NCI-H2196 treated with DMSO at 0.1 percent for 48 hours (cell line): Measurements from ENCODE around the gene NPIPA1.
"Not testable (repeated sequence)": the region's sequence is repeated elsewhere in the genome, so short reads cannot be mapped to it uniquely, and the experiment has no call there.

Source experiments
- DNase-seq: peaks from one replicate; lab custom pipeline; 2025; ENCODE audit not compliant: unreplicated experiment; lab: John Stamatoyannopoulos, UW

NPIPA1 gene

DNA sequence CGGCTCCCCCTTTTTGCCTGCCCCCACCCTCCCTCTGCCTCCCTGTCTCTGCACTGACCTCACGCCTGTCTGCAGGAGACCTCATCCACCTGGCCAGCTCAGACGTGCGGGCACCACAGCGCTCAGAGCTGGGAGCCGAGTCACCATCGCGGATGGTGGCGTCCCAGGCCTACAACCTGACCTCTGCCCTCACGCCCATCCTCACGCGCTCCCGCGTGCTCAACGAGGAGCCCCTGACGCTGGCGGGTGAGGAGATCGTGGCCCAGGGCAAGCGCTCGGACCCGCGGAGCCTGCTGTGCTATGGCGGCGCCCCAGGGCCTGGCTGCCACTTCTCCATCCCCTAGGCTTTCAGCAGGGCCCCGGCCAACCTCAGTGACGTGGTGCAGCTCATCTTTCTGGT is 8.1 kb upstream of the NPIPA1 start:
- not testable (repeated sequence) for DNase-seq

DNA sequence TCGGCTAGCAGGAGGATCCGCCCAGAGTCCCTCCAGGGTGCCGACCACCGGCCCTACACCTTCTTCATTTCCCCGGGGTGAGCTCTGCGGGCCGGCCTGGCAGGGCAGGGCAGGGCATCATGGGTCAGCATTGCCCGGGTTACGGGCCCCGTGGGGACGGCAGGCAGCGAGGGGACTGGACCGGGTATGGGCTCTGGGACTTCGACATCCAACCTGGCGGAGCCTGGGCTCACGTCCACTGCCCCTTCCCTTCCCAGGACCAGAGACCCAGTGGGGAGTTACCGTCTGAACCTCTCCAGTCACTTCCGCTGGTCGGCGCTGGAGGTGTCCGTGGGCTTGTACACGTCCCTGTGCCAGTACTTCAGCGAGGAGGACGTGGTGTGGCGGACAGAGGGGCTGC is 7.0 kb upstream of the NPIPA1 start:
- not testable (repeated sequence) for DNase-seq

DNA sequence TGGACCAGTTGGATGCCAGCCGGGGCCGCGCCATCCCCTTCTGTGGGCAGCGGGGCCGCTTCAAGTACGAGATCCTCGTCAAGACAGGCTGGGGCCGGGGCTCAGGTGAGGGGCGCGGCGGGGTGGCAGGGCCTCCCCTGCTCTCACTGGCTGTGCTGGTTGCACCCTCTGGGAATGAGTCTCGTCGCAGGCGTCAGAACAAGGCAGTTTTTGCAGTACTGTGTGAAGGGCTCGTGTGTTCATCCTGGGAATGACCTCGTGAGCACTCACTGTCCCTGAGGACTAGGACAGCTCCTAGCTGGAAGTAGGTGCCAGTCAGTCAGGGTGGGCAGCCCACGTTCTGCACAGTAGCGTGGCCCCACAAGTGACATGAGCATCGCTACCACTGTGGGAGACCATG is 6.3 kb upstream of the NPIPA1 start:
- not testable (repeated sequence) for DNase-seq

DNA sequence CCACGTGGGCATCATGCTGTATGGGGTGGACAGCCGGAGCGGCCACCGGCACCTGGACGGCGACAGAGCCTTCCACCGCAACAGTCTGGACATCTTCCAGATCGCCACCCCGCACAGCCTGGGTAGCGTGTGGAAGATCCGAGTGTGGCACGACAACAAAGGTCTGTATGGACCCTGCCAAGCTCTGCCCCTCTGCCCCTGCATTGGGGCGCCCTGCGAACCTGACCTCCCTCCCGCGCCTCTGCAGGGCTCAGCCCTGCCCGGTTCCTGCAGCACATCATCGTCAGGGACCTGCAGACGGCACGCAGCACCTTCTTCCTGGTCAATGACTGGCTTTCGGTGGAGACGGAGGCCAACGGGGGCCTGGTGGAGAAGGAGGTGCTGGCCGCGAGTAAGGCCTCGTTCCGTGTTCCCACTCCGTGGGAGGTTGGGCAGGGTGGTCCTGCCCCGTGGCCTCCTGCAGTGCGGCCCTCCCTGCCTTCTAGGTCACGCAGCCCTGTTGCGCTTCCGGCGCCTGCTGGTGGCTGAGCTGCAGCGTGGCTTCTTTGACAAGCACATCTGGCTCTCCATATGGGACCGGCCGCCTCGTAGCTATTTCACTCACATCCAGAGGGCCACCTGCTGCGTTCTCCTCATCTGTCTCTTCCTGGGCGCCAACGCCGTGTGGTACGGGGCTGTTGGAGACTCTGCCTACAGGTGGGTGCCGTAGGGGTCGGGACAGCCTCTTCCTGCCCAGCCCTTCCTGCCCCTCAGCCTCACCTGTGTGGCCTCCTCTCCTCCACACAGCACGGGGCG is 4.5 kb upstream of the NPIPA1 start:
- DNase-seq = not testable (repeated sequence)

DNA sequence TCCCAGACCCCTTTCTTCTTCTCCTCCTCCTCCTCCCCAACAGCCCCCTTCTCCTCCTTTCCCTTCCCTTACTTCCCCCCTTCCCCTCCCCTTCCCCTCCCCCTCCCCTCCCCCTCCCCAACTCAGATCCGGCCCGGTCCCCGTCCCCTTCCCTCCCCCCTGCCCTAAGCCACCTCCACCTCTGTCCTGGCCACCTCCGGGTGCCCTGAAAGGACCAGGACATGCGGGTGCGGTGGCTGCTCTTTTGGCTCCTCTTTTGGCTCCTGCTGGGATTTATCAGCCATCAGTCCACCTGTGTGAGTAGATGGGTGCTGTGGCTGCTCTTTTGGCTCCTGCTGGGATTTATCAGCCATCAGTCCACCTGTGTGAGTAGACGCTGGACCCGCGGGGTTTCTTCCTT is 751 bp downstream of the NPIPA1 start:
- not testable (repeated sequence) for DNase-seq

DNA sequence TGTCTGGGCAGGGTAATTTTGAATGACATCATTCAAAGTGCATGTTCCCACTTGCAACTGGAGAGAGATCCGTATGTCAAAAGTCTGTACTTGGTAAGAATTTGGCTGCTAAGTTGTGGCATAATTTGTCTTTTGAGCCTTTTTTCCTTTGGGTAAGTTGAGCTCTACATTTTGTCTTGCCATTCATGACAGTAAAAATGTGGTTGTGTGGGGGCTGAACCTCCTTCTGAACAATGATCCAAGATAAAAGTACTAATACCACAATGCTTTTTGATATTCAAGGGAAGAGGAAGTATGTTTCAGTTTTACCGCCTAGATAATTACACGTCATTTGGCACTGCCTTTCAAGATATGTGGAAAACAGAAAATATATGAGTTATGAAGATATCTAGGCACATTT is 5.4 kb downstream of the NPIPA1 start:
- DNase-seq = not testable (repeated sequence)

DNA sequence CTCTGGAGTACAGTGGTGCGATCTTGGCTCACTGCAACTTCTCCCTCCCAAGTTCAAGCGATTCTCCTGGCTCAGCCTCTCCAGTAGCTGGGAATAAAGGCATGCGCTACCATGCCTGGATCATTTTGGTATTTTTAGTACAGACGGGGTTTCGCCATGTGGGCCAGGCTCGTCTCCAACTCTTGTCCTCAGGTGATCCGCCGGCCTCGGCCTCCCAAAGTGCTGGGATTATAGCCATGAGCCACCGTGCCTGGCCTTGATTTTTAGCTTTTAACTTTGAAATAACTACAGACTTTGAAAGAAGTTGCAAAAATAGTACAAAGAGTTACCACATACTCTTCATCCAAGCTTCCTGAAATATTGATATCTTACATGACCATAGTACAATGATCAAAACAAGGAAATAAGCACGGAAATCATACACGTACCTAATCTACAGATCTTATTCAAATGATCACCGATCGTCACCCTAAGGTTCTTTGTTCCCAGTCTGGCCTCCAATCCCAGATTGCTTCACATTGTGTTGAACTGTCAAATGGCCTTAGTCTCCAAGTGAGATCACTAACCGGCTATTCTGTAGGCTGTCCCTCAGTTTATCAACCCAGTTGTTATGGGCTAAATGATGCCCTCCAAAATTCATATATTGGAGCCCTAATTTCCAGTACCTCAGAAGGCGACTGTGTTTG is 18.4 kb downstream of the NPIPA1 start:
- no peak for DNase-seq

DNA sequence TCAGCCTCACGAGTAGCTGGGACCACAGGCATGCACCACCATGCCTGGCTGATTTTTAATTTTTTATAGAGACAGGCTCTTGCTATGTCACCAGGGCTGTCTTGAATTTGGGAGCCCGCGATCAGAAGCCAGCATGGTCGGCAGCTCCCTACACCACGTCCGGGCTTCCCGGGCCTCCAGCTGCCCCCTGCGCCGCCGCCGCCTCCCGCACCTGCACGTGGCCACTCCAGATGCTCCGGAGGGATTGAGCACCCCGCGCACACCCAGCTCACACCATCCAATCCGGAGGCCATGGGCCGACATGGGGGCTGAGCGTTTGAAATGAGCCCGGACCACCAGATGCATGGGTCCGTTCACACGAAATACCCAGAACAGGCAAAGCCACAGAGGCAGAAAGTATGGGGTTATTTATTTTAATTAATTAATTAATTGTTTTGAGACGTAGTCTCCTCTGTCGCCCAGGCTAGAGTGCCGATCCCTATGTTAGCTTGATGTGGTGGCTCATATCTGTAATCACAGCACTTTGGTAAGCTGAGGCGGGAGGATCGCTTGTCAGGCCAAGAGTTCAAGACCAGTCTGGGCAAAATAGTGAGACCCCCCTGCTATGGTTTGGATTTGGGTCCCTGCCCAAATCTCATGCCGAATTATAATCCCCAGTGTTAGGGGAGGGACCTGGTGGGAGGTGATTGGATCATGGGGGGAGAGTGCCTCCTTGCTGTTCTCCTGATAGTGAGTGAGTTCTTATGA is 20.5 kb downstream of the NPIPA1 start:
- DNase-seq = no peak

DNA sequence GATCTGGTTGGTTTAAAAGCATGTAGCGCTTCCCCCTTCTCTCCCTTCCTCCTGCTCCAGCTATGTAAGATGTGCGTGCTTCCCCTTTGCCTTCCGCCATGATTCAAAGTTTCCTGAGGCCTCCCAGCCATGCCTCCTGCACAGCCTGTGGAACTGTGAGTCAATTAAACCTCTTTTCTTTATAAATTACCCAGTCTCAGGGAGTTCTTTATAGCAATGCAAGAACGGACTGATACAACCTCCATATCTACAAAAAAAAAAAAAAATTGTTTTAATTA is 21.0 kb downstream of the NPIPA1 start:
- no peak for DNase-seq

DNA sequence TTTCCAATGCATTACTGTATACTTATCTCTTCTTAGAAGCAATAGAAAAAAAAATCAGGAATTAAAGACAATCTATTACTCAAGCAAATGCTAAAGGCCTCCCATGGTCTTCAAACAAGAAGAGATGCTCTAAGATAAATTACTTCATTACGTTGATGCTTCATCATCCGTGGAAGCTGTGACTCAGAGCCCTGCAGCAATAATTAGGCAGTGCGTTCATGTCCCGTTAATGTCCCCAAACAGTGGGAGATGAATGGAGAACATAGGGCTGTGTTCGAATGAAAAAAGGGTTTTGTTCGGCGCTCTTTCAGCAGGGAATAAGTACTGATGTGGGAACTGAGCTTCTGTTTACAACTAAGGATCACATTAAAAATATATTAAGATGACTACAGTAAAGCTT is 21.7 kb downstream of the NPIPA1 start:
- DNase-seq = no peak

DNA sequence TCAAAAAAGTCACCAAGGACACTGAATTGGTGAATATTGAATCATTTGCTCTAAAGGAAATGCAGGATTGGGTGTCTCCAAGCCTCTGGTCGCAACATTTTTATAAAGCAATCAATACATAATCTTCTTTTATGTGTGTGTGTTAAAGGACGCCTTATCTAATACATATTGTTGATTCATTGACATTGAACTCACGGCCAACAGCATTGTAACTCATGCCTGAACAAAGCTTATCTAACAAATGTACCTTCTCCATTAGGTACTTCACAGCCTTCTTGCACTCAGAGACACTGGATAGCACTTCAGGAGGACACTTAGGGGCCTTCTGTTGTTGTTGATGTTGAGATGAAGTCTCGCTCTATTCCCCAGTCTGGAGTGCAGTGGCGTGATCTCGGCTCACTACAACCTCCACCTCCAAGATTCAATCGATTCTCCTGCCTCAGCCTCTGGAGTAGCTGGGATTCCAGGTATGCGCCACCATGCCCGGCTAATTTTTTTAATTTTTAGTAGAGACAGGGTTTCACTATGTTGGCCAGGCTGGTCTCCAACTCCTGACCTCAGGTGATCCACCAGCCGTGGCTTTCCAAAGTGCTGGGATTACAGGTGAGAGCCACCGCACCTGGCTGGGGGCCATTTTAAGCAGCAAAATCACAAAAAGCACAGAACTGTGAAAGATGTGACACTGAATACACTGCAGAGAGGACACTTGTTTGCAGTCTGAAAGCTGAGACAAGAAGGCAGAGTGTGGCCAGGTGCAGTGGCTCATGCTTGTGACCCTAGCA is 24.4 kb downstream of the NPIPA1 start:
- DNase-seq = no peak

DNA sequence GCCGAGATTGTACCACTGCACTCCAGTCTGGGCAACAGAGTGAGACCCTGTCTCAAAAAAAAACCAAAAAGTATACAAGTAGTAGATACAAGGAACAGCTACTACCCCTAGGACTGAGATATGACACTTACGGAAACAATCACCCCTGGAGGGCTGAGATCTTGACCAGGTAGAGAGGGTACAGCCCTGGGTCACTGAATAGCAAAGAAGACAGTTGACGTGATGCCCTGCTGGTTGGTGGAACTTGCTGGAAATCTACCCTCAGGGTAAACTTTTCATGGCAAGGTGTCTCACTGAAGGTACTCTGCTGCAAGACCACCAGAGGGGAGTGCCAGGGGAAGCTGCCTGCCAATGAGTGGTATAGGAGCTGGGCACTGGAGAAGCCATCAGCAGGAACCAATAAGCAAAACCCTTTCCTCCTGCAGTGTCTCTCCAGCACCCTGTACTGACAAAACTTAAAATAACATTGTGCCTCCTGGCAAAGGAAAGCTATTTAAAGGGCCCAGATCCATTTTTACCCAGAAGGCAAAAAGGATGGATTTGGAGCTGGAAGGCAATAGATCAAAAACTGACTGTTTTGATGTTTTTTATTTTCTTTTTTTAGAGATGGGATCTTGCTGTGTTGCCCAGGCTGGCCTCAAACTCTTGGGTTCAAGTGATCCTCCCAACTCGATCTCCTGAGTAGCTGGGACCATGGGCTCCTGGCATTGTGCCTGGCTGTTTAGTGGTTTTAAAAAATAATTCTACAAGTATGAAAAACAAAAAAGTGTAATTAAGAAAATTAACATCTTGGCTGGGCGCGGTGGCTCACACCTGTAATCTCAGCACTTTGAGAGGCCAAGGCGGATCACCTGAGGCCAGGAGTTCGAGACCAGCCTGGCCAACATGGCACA is 26.3 kb downstream of the NPIPA1 start:
- no peak for DNase-seq

DNA sequence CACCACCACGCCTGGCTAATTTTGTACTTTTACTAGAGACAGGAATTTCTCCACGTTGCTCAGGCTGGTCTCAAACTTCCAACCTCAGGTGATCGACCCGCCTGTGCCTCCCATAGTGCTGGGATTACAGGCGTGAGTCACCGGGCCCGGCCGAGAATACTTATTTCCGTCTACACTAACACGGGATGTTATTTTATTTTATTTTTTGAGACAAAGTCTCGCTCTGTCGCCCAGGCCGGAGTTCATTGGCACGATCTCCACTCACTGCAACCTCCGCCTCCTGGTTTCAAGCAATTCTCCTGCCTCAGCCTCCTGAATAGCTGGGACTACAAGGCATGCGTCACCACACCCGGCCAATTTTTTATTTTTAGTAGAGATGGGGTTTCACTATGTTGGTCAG is 28.1 kb downstream of the NPIPA1 start:
- no peak for DNase-seq

DNA sequence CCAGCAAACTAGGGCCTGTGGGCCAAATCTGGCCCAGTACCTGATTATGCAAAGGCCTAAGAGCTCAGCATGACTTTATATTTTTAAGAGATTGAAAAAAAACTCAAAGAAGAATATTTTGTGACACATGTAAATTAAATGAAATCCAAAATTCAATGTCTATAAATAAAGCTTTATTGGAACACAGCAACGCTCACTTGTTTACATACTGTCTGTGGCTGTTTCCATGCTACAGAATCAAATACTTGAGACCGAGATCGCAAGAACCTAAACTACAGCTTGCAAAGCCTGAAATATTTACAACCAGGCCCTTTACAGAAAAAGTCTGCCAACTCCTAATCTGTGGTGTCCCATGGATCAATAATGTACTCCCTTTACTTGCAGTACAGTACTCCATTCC is 32.6 kb downstream of the NPIPA1 start:
- not testable (repeated sequence) for DNase-seq

DNA sequence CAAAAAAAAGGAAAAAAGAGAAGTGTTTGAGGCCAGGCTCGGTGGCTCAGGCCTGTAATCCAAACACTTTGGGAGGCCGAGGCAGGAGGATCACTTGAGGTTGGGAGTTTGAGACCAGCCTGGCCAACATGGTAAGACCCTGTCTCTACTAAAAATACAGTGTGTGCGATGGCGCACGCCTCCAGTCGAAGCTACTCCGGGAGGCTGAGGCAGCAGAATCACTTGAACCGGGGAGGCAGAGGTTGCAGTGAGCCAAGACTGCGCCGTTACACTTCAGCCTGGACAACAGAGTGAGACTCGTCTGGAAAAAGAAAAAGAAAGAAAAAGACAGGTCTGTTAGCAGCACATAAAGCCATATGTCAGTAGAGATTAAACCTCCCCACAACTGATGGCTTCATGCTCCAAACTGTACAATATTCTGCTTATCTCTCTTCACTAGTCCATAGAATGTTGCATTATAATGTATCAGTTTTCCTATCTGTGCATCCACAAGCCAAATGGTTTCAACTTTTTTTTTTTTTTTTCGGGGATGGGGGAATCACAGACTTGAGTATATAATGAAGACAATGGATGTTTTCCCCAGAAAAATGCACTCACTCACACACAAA is 34.5 kb downstream of the NPIPA1 start:
- DNase-seq = not testable (repeated sequence)

DNA sequence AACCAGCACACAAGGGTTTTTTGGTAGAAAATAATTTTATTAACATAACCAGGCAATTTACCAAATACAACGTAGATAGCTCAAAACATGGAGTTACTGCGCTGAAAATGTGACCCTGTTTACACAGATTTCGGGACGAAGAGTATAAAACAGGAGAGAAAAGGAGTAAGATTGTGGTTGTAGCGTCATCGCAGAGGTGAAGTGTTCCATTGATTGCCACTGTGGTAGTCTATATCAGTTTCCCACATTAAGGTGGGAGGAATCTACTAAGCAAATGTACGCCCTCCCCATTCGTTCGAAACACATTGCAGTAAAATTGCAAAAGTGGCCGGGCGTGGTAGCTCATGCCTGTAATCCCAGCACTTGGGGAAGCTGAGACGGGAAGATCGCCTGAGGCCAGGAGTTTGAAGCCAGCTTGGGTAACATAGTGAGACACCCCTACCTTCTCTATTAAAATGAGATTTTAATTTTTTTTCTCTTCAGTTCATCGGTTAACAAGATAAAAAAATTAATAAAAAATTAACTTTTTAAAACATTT is 36.6 kb downstream of the NPIPA1 start:
- DNase-seq = not testable (repeated sequence)

DNA sequence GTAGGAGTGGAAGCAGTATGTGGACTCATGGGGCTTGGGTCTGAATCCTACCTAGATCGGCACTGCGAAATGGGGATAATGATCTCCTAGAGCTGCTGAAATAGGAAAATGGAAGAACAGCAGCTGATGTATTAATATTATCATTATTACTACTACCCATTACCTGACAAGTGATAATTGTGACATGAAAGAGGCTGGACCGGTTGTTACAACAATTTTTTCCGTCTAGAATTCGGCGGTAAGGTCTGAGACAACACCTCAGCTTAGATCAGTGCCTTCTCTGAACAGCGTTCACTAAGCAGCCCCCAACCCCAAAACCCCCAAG is 37.0 kb downstream of the NPIPA1 start:
- not testable (repeated sequence) for DNase-seq

DNA sequence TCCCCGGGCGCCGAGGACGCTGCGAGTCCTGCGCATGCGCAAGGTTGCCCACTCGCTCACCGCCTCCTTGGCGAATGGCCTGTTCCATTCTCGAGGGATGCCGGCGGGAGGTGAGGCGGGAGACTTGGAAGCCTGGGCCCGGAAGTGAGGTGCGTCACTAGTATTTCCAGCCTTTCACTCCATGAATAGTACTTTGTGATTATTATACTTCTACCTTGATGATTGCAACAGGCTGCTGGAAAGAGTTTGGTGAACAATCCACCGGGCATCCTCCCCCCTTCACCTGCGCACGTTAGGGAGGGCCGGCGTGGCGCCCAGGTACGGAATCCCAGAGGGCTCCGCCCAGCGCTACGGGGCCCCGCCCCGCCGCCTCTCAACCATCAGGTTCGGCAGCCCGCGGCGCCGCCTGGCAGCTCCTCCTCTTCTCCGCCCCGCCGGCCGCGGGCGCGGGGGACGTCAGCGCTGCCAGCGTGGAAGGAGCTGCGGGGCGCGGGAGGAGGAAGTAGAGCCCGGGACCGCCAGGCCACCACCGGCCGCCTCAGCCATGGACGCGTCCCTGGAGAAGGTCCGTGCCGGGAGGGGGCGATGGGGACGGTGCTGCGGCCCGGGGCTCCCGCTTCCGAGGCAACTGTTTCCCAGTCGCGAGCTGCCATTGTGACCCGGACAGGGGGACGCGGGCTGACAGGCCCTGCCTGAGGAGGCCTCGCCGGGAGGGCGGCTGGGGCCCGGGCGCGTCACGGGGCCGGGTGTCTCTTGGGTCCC is 37.6 kb downstream of the NPIPA1 start, which contains the start of gene PDXDC1:
TSS of gene PDXDC1 (plus strand) at position 371 of the 762 bp plus-strand sequence. CDS start at position 545, 174 bp downstream.
- DNase-seq = peak; percentile 92
